ENCODE results near the gene LPAR5. TPM values are rescaled to one million over a fixed set of nuclear protein-coding genes. Genes with fewer than 3 reads are reported as not detected.
A peak's percentile ranks its signal among the peaks of the same experiment; 100 is the strongest.

LPAR5 gene
- total and polyA plus RNA-seq, 2 of the 8 experiments (the other 6 are each of a cell fraction or from before 2014, with no cell fraction given), result 0.22 to 0.24 TPM

- no peak overlapping the region for H3K56ac ChIP-seq (replicated peaks; ENCODE audit: insufficient read length, low read depth, low read length)
- H2BK120ac ChIP-seq (replicated peaks; ENCODE audit: low read depth, low read length), result no peak overlapping the region
- H3K9ac ChIP-seq (replicated peaks in 1 of 4; ENCODE audit: extremely low read depth in 1 of 4, low read depth in 3 of 4, low read length in 3 of 4), result peak overlapping the region; percentile 76 to 97 (median 80)
- no peak overlapping the region for H2BK12ac ChIP-seq (ENCODE audit: low read depth, low read length)
- no peaks in the 10 kb centered on the region for H3K9me3 ChIP-seq (ENCODE audit: insufficient read depth in 2 of 2, low read depth in 1 of 2, low read length in 1 of 2)
- H2BK15ac ChIP-seq (ENCODE audit: low read length), result no peak overlapping the region
- peak overlapping the region; percentile 72; the same call in 1 of the 2 replicates for H2BK5ac ChIP-seq (ENCODE audit: low read depth, low read length)
- no peaks in the 10 kb centered on the region for H3K79me1 ChIP-seq (ENCODE audit: low read depth, low read length)
- H3K27me3 ChIP-seq (replicated peaks in 1 of 4; ENCODE audit: control insufficient read depth in 3 of 4, extremely low read depth in 1 of 4, insufficient read depth in 3 of 4, low read length in 3 of 4), result no peaks in the 10 kb centered on the region
- DNase-seq (ENCODE audit: low read depth in 1 of 2, low spot score in 2 of 2), result no peak
- no peak overlapping the region for H3K14ac ChIP-seq (ENCODE audit: insufficient read length)
- CTCF ChIA-PET (ENCODE audit: partially characterized antibody), result interaction anchor here (1.2 to 1.9 kb wide), 2 partner anchors 27 to 43 kb away, joined by 5 to 11 read pairs; partner anchors contain the start of gene ZNF384
- H2BK20ac ChIP-seq (ENCODE audit: low read length), result no peak overlapping the region
- TF ChIP-seq SIX5 (IDR thresholded peaks at IDR 0.05; ENCODE audit: low read depth, low read length) (no peak), SAP30 (IDR thresholded peaks at IDR 0.05; ENCODE audit: insufficient read depth, insufficient replicate concordance, low read length) (peak; percentile 58), CEBPB (IDR thresholded peaks at IDR 0.05; ENCODE audit: low read depth, low read length) (no peak)
- peaks cover 0 to 12% (median 4%) of the 10 kb centered on the region in 4 experiments; a peak in 4 of 8 replicates for H3K36me3 ChIP-seq (ENCODE audit: control insufficient read depth in 2 of 4, insufficient read depth in 4 of 4, low read length in 3 of 4)
- H3K18ac ChIP-seq (ENCODE audit: extremely low read depth, low read length), result no peak overlapping the region
- POLR2A ChIA-PET (ENCODE audit: partially characterized antibody), result interaction anchor here (1.0 to 5.9 kb wide), 4 partner anchors 21 to 32 kb away, joined by 3 to 72 read pairs (median 10); partner anchors contain the start of gene ZNF384
- H3K4me1 ChIP-seq (replicated peaks in 1 of 4; ENCODE audit: control insufficient read depth in 3 of 4, insufficient read depth in 4 of 4, low read length in 3 of 4), result peaks cover 0 to 4% (median 0%) of the 10 kb centered on the region in 4 experiments; a peak in 1 of 7 replicates
- no peak overlapping the region for H4K5ac ChIP-seq (ENCODE audit: insufficient read length, low read depth, low read length)
- H3K79me2 ChIP-seq (ENCODE audit: control insufficient read depth in 1 of 2, insufficient read depth in 2 of 2, low read length in 2 of 2), result peaks cover 0 to 11% of the 10 kb centered on the region in 2 experiments; a peak in 3 of 4 replicates
- peak overlapping the region; percentile 72 to 90 (median 82) for H3K4me3 ChIP-seq (ENCODE audit: extremely low read depth in 1 of 4, insufficient read depth in 2 of 4, low read depth in 3 of 4, low read length in 4 of 4)
- peaks cover 6% of the 10 kb centered on the region for H3K23me2 ChIP-seq (ENCODE audit: low read depth, low read length)
- peak overlapping the region; percentile 80 for H3K27ac ChIP-seq (ENCODE audit: low read depth, low read length)
- no peak overlapping the region for H2AK5ac ChIP-seq (ENCODE audit: low read depth, low read length)
- FAIRE-seq, result no peak
- no peaks in the 10 kb centered on the region for H4K20me1 ChIP-seq (replicated peaks in 1 of 2; ENCODE audit: control insufficient read depth in 1 of 2, insufficient read depth in 2 of 2, low read length in 2 of 2)
- H4K91ac ChIP-seq (replicated peaks; ENCODE audit: insufficient read length, low read length), result no peak overlapping the region
- peak overlapping the region; percentile 81; the same call in 1 of the 2 replicates for H2AFZ ChIP-seq (ENCODE audit: low read length)
- 2% methylated on average over 10 of the region's 10 CpGs; no CpG with 5 or more reads in 1 of the 2 experiments for WGBS, 2 experiments (ENCODE audit: extremely low coverage in 1 of 2, insufficient coverage in 1 of 2, insufficient read length in 1 of 2, insufficient replicate concordance in 2 of 2, low coverage in 1 of 2, low lambda C conversion rate in 2 of 2, missing lambda C conversion rate in 1 of 2)
- no peak overlapping the region for H3K4ac ChIP-seq (replicated peaks; ENCODE audit: insufficient read length, low read depth, low read length)
- H4K8ac ChIP-seq (ENCODE audit: extremely low read depth, insufficient read depth, low read length), result peak overlapping the region; percentile 96; the same call in 1 of the 2 replicates
- peak overlapping the region; percentile 83 to 90 for H3K4me2 ChIP-seq (ENCODE audit: insufficient read depth in 1 of 2, low read depth in 2 of 2, low read length in 2 of 2)
- no peak overlapping the region for H3K23ac ChIP-seq (ENCODE audit: insufficient read length)
These were observed 26.8 kb upstream of the LPAR5 start for GRCh38 chr12:6662602-6662905.

All from H1 (cell line).